Neural cell (in vitro differentiated cells): ENCODE measurements around the gene PIK3CG. TPM values are rescaled to one million over a fixed set of nuclear protein-coding genes. Genes with fewer than 3 reads are reported as not detected.
A peak's percentile ranks its signal among the peaks of the same experiment; 100 is the strongest.

Experiments used
- H2AFZ ChIP-seq: fragments of 200-600, 300-800 bp; sonication (generic), shearing (Covaris generic); 2 replicates; pipeline ENCODE4 v1.6.0; 2014; ENCODE audit warnings: low read depth, mild to moderate bottlenecking, antibody characterized with exemption, low read length, moderate library complexity
- H3F3A ChIP-seq: fragments of 200-600 bp; shearing (Covaris generic); 2 replicates; pipeline ENCODE4 v1.6.1; 2016; ENCODE audit warnings: mild to moderate bottlenecking, moderate library complexity, mixed read lengths, antibody characterized with exemption, low read length; ENCODE audit not compliant: insufficient read depth, poor library complexity, severe bottlenecking
- H3K27ac ChIP-seq: fragments of 200-600, 300-800 bp; sonication (generic), shearing (Covaris generic); 2 replicates; pipeline ENCODE4 v1.5.1; 2014; ENCODE audit warnings: mild to moderate bottlenecking, low read length, moderate library complexity
- H3K27me3 ChIP-seq: fragments of 300-800, 200-600 bp; sonication (generic), shearing (Covaris generic); 2 replicates; pipeline ENCODE4 v1.6.0; 2014; ENCODE audit warnings: mild to moderate bottlenecking, low read depth, low read length, moderate library complexity; ENCODE audit not compliant: insufficient read depth
- H3K36me3 ChIP-seq: fragments of 300-800, 200-600 bp; sonication (generic), shearing (Covaris generic); 2 replicates; pipeline ENCODE4 v1.5.1; 2014; ENCODE audit warnings: mild to moderate bottlenecking, antibody characterized with exemption, low read length, moderate library complexity; ENCODE audit not compliant: insufficient read depth
- H3K4me2 ChIP-seq: fragments of 300-800, 200-600 bp; sonication (generic), shearing (Covaris generic); 2 replicates; pipeline ENCODE4 v1.6.0; 2014; ENCODE audit warnings: mild to moderate bottlenecking, low read length
- H3K4me3 ChIP-seq: fragments of 300-800, 200-600 bp; sonication (generic), shearing (Covaris generic); 2 replicates; pipeline ENCODE4 v1.5.1; 2014; ENCODE audit warnings: mild to moderate bottlenecking, low read length, moderate library complexity
- H3K79me2 ChIP-seq: fragments of 200-600 bp; shearing (Covaris generic); replicated peaks from 2 replicates; pipeline ENCODE4 v1.6.0; 2014; ENCODE audit warnings: mild to moderate bottlenecking, low read length, moderate library complexity; ENCODE audit not compliant: insufficient read depth
- H3K9ac ChIP-seq: fragments of 300-800, 200-600 bp; sonication (generic), shearing (Covaris generic); 2 replicates; pipeline ENCODE4 v1.6.1; 2016; ENCODE audit warnings: mild to moderate bottlenecking, low read length, mixed read lengths
- H3K9me2 ChIP-seq: fragments of 200-600 bp; shearing (Covaris generic); 2 replicates; pipeline ENCODE4 v1.6.1; 2016; ENCODE audit warnings: mild to moderate bottlenecking, low read length, mixed read lengths; ENCODE audit not compliant: insufficient read depth
- H3K9me3 ChIP-seq: fragments of 200-600, 300-800 bp; sonication (generic), shearing (Covaris generic); 2 replicates; pipeline ENCODE4 v1.6.1; 2016; ENCODE audit warnings: mild to moderate bottlenecking, mixed run types, low read length, moderate library complexity, mixed read lengths
- H4K20me1 ChIP-seq: fragments of 200-600 bp; shearing (Covaris generic); 2 replicates; pipeline ENCODE4 v1.6.1; 2016; ENCODE audit warnings: mild to moderate bottlenecking, mixed run types; ENCODE audit not compliant: insufficient read depth
- CTCF ChIP-seq: fragments of 450-650 bp; IDR thresholded peaks from 2 replicates; pipeline ENCODE4 v1.5.1; 2014; ENCODE audit warnings: antibody characterized with exemption, mild to moderate bottlenecking, moderate library complexity; ENCODE audit not compliant: poor library complexity, severe bottlenecking
- EP300 ChIP-seq: fragments of 450-650 bp; conservative IDR thresholded peaks from 2 replicates; pipeline ENCODE4 v1.6.1; 2014; ENCODE audit warnings: antibody characterized with exemption, mild to moderate bottlenecking, moderate library complexity; ENCODE audit not compliant: poor library complexity, severe bottlenecking
- EZH2 ChIP-seq: fragments of 200-600, 300-800 bp; shearing (Covaris generic), sonication (generic); IDR thresholded peaks from 2 replicates; pipeline ENCODE4 v1.6.1; 2014; ENCODE audit warnings: antibody characterized with exemption, low read length, borderline replicate concordance, mild to moderate bottlenecking; ENCODE audit not compliant: insufficient read depth, poor library complexity, severe bottlenecking
- MXI1 ChIP-seq: fragments of 450-650 bp; conservative IDR thresholded peaks from 2 replicates; pipeline ENCODE4 v1.6.1; 2014; ENCODE audit warnings: antibody characterized with exemption, mild to moderate bottlenecking; ENCODE audit not compliant: poor library complexity, severe bottlenecking
- POLR2AphosphoS5 ChIP-seq: IDR thresholded peaks from 2 replicates; pipeline ENCODE4 v1.6.1; 2012
- RAD21 ChIP-seq: fragments of 450-650 bp; conservative IDR thresholded peaks from 2 replicates; pipeline ENCODE4 v1.6.1; 2014; ENCODE audit warnings: antibody characterized with exemption, mild to moderate bottlenecking, moderate library complexity
- REST ChIP-seq: IDR thresholded peaks from 2 replicates; pipeline ENCODE4 v1.6.1; 2012; ENCODE audit warnings: borderline replicate concordance
- SMC3 ChIP-seq: fragments of 450-650 bp; conservative IDR thresholded peaks from 2 replicates; pipeline ENCODE4 v1.6.1; 2014; ENCODE audit warnings: antibody characterized with exemption, mild to moderate bottlenecking, moderate library complexity; ENCODE audit not compliant: poor library complexity
- TAF1 ChIP-seq: IDR thresholded peaks from 2 replicates; pipeline ENCODE4 v1.6.1; 2012; ENCODE audit warnings: low read depth
- polyA plus RNA-seq: library from polyadenylated mRNA; depleted of rRNA; stranded (reverse); fragments of >200 nt; gene quantifications from 2 replicates; pipeline ENCODE4 v1.2.3, GENCODE V29; 2014

Gene PIK3CG
- polyA plus RNA-seq, 1 donor from 2014 or later = not detected

- H2AFZ ChIP-seq = no peak overlapping the region
- no peaks in the 10 kb centered on the region for H3K27me3 ChIP-seq
- no peaks in the 10 kb centered on the region for H4K20me1 ChIP-seq
- no peak overlapping the region for H3K4me2 ChIP-seq
- no peak overlapping the region for H3K4me3 ChIP-seq
- no peak overlapping the region for H3K9ac ChIP-seq
- no peaks in the 10 kb centered on the region for H3K79me2 ChIP-seq
- TF ChIP-seq POLR2AphosphoS5 = no peak
- no peak for TF ChIP-seq MXI1
- no peak for TF ChIP-seq SMC3
- no peak for TF ChIP-seq CTCF
- TF ChIP-seq RAD21 = no peak
- TF ChIP-seq EP300 = no peak
- TF ChIP-seq TAF1 = no peak
- TF ChIP-seq REST = no peak
- TF ChIP-seq EZH2 = no peak
- H3K27ac ChIP-seq = no peak overlapping the region
- H3K36me3 ChIP-seq = no peaks in the 10 kb centered on the region
- no peaks in the 10 kb centered on the region for H3F3A ChIP-seq
- H3K9me2 ChIP-seq = no peaks in the 10 kb centered on the region
- H3K9me3 ChIP-seq = no peaks in the 10 kb centered on the region
Observed at GRCh38 chr7:106944035-106944665, 79.1 kb downstream of the PIK3CG start.

- Histone ChIP-seq H3K36me3 (no peaks in the 10 kb centered on the region), H3K9me3 (no peaks in the 10 kb centered on the region), H2AFZ (no peak overlapping the region), H4K20me1 (no peaks in the 10 kb centered on the region), H3K27ac (no peak overlapping the region), H3K4me3 (no peak overlapping the region), H3K9me2 (no peaks in the 10 kb centered on the region), H3K4me2 (no peak overlapping the region), H3K27me3 (no peaks in the 10 kb centered on the region), H3F3A (no peaks in the 10 kb centered on the region), H3K9ac (no peak overlapping the region), H3K79me2 (no peaks in the 10 kb centered on the region)
- TF ChIP-seq CTCF (peak; percentile 84), EP300 (no peak), SMC3 (peak; percentile 96), MXI1 (no peak), REST (no peak), TAF1 (no peak), EZH2 (no peak), POLR2AphosphoS5 (no peak), RAD21 (peak; percentile 92)
Observed at GRCh38 chr7:106947244-106947728, 82.2 kb downstream of the PIK3CG start.
